A673 (cell line): Measurements from ENCODE around the gene C19orf85.

ENCODE experiments used
- EZH2 ChIP-seq: fragments of 200-600 bp; sonication (generic); IDR thresholded peaks from 2 replicates; pipeline ENCODE4 v1.6.1; 2017; ENCODE audit warnings: borderline replicate concordance, low read depth, mild to moderate bottlenecking, mixed read lengths, antibody characterized with exemption, low read length; ENCODE audit not compliant: poor library complexity, severe bottlenecking
- TF ChIP-seq, protein P1 (sequence below): fragments of 300-800, 200-600 bp; sonication (generic); conservative IDR thresholded peaks from 2 replicates; pipeline ENCODE4 v1.5.1; 2017; ENCODE audit warnings: low read depth, mild to moderate bottlenecking, antibody characterized with exemption, low read length, moderate library complexity, mixed read lengths

DNA sequence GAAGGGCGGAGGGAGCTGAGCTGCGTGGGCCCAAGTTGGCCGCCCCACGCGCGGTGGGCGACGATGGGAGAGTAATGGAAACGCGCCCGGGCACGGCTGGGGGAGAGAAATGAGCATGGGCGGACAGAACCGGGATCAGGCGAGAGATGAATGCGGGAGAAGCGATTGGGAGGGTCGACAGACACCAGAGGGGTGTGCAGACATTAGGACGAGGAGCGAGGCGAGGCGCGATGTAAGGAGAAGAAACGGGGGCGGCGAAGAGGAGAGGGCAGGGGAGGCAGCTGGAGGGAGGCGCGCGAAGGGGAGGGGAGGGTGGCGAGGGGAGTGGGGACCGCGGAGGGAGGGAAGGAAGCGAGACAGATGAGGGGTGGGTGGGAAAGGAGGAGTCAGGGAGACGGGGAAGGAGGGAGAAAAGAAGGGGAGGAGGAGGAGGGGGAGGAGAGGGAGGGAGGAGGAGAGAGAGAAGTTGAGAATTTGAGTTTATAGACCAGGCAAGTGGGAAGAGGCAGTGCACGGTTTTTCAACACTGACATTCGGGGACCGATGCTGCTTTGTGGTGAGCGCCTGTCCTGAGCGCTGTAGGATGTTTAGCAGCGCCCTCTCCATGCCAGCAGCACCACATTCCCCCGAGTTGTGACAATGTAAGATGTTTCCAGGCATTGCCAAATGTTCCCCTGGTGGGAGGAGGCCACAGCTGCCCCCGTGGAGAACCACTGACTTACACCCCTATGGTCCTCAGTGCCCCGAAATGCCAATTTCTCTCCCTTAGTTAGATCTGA, 21.3 kb downstream of the C19orf85 start, which contains the start of gene SHISA7:
- TF ChIP-seq, protein P1, sequence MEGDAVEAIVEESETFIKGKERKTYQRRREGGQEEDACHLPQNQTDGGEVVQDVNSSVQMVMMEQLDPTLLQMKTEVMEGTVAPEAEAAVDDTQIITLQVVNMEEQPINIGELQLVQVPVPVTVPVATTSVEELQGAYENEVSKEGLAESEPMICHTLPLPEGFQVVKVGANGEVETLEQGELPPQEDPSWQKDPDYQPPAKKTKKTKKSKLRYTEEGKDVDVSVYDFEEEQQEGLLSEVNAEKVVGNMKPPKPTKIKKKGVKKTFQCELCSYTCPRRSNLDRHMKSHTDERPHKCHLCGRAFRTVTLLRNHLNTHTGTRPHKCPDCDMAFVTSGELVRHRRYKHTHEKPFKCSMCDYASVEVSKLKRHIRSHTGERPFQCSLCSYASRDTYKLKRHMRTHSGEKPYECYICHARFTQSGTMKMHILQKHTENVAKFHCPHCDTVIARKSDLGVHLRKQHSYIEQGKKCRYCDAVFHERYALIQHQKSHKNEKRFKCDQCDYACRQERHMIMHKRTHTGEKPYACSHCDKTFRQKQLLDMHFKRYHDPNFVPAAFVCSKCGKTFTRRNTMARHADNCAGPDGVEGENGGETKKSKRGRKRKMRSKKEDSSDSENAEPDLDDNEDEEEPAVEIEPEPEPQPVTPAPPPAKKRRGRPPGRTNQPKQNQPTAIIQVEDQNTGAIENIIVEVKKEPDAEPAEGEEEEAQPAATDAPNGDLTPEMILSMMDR, result no peak
- TF ChIP-seq EZH2, result no peak
